ENCODE results near the gene GDAP1L1. TPM values are rescaled to one million over a fixed set of nuclear protein-coding genes. Genes with fewer than 3 reads are reported as not detected.

GDAP1L1 gene
- total and polyA plus RNA-seq, 2 of the 4 experiments (the other 2 are of a cell fraction): not detected

DNA sequence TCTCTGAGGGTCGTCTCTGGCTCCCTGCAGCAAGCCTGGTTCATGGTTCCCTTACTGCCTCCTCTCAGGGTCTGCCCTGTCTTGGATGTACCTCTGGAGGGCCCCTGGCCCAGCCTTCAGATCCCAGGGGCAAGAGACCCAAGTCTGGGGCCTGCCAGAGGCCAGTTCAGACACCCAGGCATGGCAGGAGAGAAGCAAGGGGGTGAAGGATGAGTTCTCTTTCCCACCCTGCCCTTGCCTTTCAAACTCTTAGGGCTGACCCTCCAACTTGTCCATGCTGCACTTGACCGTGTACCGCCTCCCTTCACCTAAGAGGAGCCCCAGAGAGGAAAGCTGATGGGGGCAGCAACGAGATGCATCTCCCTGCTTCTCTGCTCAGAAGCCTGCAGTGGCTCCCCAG is 4.2 kb downstream of the GDAP1L1 start:
- no TSS peak for BruUV-seq (replicated peaks)
- H3K4me2 ChIP-seq (ENCODE audit: low read depth, low read length): no peak overlapping the region
- H3K27me3 ChIP-seq (ENCODE audit: control insufficient read depth, insufficient read depth, low read length): peaks cover 15% of the 10 kb centered on the region
- no peak overlapping the region for H4K8ac ChIP-seq (ENCODE audit: low read depth in 2 of 2, low read length in 2 of 2)
- no peak overlapping the region for H2AFZ ChIP-seq (replicated peaks; ENCODE audit: low read length, poor library complexity)
- DNase-seq (no peak), ATAC-seq (ENCODE audit: low read depth) (no peak)
- H3K14ac ChIP-seq (replicated peaks; ENCODE audit: low read depth, low read length): no peak overlapping the region
- CTCF ChIA-PET: no interaction called here
- in situ Hi-C loops (cut with MboI; ENCODE audit: low sequenced_read_pairs) (no loop called here), intact Hi-C loops (cut with micrococcal nuclease) (loop anchor here (5.0 kb wide), 1 partner anchor 36 kb away; no protein-coding TSS in a partner anchor), dilution Hi-C loops (cut with HindIII; ENCODE audit: low sequenced_read_pairs, unreplicated experiment) (no loop called here)
- H2BK20ac ChIP-seq (ENCODE audit: low read depth, low read length): no peak overlapping the region
- no peaks in the 10 kb centered on the region for H3K9me1 ChIP-seq (ENCODE audit: insufficient read depth, low read length)
- H4K5ac ChIP-seq (ENCODE audit: low read depth, low read length): no peak overlapping the region
- no peaks in the 10 kb centered on the region for H3K79me1 ChIP-seq (ENCODE audit: low read depth in 1 of 2, low read length in 2 of 2)
- no peak overlapping the region for H2BK15ac ChIP-seq (ENCODE audit: low read depth, low read length)
- no peak overlapping the region for H2AK5ac ChIP-seq (ENCODE audit: low read depth, low read length)
- TF ChIP-seq, protein P1, sequence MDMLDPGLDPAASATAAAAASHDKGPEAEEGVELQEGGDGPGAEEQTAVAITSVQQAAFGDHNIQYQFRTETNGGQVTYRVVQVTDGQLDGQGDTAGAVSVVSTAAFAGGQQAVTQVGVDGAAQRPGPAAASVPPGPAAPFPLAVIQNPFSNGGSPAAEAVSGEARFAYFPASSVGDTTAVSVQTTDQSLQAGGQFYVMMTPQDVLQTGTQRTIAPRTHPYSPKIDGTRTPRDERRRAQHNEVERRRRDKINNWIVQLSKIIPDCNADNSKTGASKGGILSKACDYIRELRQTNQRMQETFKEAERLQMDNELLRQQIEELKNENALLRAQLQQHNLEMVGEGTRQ (IDR thresholded peaks at IDR 0.05; ENCODE audit: low read depth, low read length): no peak
- TF ChIP-seq BHLHE40 (IDR thresholded peaks at IDR 0.05; ENCODE audit: low read depth, low read length) (no peak), CEBPB (IDR thresholded peaks at IDR 0.05; ENCODE audit: low read depth, low read length) (no peak), MXI1 (IDR thresholded peaks at IDR 0.05; ENCODE audit: borderline replicate concordance, low read depth, low read length) (no peak), RCOR1 (IDR thresholded peaks at IDR 0.05; ENCODE audit: insufficient replicate concordance, low read length) (no peak), MAZ (IDR thresholded peaks at IDR 0.05; ENCODE audit: borderline replicate concordance, low read depth, low read length) (no peak), FOS (IDR thresholded peaks at IDR 0.05; ENCODE audit: low read depth, low read length) (no peak), CHD1 (IDR thresholded peaks at IDR 0.05; ENCODE audit: low read depth, low read length) (no peak), SMC3 (IDR thresholded peaks at IDR 0.05; ENCODE audit: low read depth, low read length) (no peak), RAD21 (IDR thresholded peaks at IDR 0.05; ENCODE audit: low read length) (no peak), RFX5 (IDR thresholded peaks at IDR 0.05; ENCODE audit: low read depth, low read length) (no peak), NFE2L2 (IDR thresholded peaks at IDR 0.05; ENCODE audit: low read depth, low read length) (no peak), MAFK (IDR thresholded peaks at IDR 0.05; ENCODE audit: low read depth, low read length) (no peak)
- TF ChIP-seq, protein P2, sequence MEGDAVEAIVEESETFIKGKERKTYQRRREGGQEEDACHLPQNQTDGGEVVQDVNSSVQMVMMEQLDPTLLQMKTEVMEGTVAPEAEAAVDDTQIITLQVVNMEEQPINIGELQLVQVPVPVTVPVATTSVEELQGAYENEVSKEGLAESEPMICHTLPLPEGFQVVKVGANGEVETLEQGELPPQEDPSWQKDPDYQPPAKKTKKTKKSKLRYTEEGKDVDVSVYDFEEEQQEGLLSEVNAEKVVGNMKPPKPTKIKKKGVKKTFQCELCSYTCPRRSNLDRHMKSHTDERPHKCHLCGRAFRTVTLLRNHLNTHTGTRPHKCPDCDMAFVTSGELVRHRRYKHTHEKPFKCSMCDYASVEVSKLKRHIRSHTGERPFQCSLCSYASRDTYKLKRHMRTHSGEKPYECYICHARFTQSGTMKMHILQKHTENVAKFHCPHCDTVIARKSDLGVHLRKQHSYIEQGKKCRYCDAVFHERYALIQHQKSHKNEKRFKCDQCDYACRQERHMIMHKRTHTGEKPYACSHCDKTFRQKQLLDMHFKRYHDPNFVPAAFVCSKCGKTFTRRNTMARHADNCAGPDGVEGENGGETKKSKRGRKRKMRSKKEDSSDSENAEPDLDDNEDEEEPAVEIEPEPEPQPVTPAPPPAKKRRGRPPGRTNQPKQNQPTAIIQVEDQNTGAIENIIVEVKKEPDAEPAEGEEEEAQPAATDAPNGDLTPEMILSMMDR (conservative IDR thresholded peaks at IDR 0.05; ENCODE audit: low read depth, low read length): no peak
- TF ChIP-seq, protein P3, sequence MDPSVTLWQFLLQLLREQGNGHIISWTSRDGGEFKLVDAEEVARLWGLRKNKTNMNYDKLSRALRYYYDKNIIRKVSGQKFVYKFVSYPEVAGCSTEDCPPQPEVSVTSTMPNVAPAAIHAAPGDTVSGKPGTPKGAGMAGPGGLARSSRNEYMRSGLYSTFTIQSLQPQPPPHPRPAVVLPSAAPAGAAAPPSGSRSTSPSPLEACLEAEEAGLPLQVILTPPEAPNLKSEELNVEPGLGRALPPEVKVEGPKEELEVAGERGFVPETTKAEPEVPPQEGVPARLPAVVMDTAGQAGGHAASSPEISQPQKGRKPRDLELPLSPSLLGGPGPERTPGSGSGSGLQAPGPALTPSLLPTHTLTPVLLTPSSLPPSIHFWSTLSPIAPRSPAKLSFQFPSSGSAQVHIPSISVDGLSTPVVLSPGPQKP (IDR thresholded peaks at IDR 0.05; ENCODE audit: borderline replicate concordance, low read depth, low read length): no peak
- no peak overlapping the region for H3K23ac ChIP-seq (ENCODE audit: low read depth, low read length)
- no peaks in the 10 kb centered on the region for H3K4me1 ChIP-seq (ENCODE audit: control insufficient read depth, insufficient read depth, low read length)
- POLR2A ChIA-PET (ENCODE audit: unreplicated experiment): no interaction called here
- H4K91ac ChIP-seq (ENCODE audit: insufficient read depth, low read depth, low read length): no peak overlapping the region
- no peak overlapping the region for H3K27ac ChIP-seq (ENCODE audit: insufficient read depth, low read length)
- no peak overlapping the region for H3K9ac ChIP-seq (ENCODE audit: low read depth, low read length)
- no peak overlapping the region for H2BK5ac ChIP-seq (ENCODE audit: low read depth, low read length, poor library complexity, severe bottlenecking)
- no peaks in the 10 kb centered on the region for H3K36me3 ChIP-seq (ENCODE audit: control insufficient read depth, insufficient read depth, low read length)
- WGBS, 2 experiments (ENCODE audit: extremely low coverage in 2 of 2, insufficient read length in 1 of 2): 51% methylated on average over 3 of the region's 4 CpGs; no CpG with 5 or more reads in 1 of the 2 experiments
- no peak overlapping the region for H3K4me3 ChIP-seq (ENCODE audit: insufficient read depth, low read depth, low read length)
- no peak overlapping the region for H2AK9ac ChIP-seq (replicated peaks; ENCODE audit: low read depth, low read length, poor library complexity)
- no peaks in the 10 kb centered on the region for H3K9me3 ChIP-seq (ENCODE audit: control insufficient read depth, insufficient read depth, low read length)
- H3K18ac ChIP-seq (ENCODE audit: low read depth, low read length): no peak overlapping the region
- H3K4ac ChIP-seq (ENCODE audit: low read depth, low read length): no peak overlapping the region
- no peak overlapping the region for H3K56ac ChIP-seq (ENCODE audit: extremely low read depth, insufficient read depth, low read length)
- no peak overlapping the region for H2BK120ac ChIP-seq (ENCODE audit: low read depth, low read length)
- no peaks in the 10 kb centered on the region for H4K20me1 ChIP-seq (ENCODE audit: insufficient read depth, low read length)
